Stimulated activated CD8-positive, alpha-beta memory T cell treated with anti-CD3 and anti-CD28 coated beads, Interleukin-12 subunit alpha, Interleukin-12 subunit beta, amount 100 ng/mL, for 24 hours (primary cell): ENCODE measurements around the gene ZNF646.

Experiments used
- DNase-seq: peaks from one replicate; pipeline ENCODE4 v3.0.0-alpha.2; 2020; ENCODE audit errors: extremely low read depth

ZNF646 gene

GRCh38 chr16:31063843-31064611 is 10.2 kb upstream of the ZNF646 start:
- DNase-seq = no peak

- DNase-seq = no peak
These were observed 9.2 kb upstream of the ZNF646 start for GRCh38 chr16:31064882-31065461.

DNA sequence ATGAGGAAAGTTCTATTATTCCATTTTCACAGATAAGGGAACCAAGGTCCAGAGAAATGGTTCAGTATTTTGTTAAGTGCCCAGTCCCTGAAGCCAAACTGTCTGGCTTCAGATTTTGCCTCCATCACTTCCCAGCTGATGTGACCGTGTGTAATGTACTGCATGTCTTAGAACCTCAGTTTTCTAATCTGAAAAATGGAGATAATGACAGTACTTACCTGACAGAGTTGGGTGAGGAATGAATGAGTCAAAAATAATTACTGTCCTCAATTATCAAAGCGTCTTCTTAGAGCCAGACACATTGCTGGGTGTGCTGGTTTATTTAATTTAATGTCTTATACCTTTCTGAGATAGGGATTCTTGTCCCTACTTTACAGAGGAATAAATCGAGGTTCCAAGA is 6.9 kb upstream of the ZNF646 start:
- no peak for DNase-seq

- no peak for DNase-seq
These were observed 2.4 kb upstream of the ZNF646 start for GRCh38 chr16:31071861-31072260.

GRCh38 chr16:31072540-31073141 is 1.6 kb upstream of the ZNF646 start:
- DNase-seq = no peak

DNA sequence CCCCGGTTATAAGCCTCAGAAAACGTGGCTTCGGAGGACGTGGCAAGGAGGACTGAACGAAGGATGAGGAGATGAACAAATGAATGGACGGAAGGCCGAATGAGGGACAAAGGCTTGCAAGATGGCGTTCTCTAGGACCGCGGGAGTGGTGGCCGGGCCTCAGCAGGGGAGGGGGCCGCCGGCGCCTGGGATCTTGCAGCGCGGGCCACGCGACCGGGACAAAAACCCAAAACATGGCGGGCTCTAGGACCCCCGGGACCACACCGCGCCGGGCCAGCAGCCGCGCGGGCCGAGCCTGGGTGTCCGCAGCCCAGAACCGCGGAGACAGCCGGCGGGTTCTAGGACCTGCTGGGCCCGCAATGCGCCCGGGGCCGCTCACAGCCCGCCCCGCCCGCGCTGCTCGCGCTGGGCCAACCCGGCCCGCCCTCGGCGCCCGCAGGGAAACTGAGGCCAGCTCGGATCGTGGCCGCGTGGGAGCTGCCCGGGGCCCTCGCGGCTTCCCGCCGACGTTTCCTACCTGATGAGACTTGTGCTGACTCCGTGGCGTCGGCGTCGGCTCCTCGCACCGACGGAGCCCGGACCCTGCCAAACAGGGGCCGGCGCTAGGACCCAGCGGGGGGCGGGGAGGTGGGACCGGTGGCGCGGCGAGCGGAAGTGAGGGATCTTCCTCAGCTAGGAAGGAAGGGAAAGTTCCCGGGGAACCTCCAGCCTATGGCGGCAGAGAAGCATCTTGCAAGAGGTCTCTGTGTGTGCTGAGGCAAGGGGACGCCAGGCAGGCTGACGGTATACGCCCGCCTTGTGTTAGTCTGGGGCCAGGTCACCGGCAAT is 866 bp upstream of the ZNF646 start:
- DNase-seq = peak; percentile 81

GRCh38 chr16:31074814-31075183 is 577 bp downstream of the ZNF646 start:
- DNase-seq = no peak

DNA sequence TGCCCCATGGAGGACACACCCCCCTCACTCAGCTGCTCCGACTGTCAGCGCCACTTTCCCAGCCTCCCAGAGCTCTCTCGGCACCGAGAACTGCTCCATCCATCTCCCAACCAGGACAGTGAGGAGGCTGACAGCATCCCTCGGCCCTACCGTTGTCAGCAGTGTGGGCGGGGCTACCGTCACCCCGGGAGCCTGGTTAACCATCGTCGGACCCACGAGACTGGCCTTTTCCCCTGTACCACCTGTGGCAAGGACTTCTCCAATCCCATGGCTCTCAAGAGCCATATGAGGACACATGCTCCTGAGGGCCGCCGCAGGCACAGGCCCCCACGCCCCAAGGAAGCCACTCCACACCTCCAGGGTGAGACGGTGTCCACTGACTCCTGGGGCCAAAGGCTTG is 2.1 kb downstream of the ZNF646 start:
- DNase-seq = no peak

DNA sequence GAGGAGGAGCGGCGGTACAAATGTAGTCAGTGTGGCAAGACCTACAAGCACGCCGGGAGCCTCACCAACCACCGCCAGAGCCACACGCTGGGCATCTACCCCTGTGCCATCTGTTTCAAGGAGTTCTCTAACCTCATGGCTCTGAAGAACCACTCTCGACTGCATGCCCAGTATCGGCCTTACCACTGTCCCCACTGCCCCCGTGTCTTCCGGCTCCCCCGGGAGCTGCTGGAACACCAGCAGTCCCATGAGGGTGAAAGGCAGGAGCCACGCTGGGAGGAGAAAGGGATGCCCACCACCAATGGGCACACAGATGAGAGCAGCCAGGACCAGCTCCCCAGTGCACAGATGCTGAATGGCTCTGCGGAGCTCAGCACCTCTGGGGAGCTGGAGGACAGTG is 2.8 kb downstream of the ZNF646 start:
- no peak for DNase-seq

GRCh38 chr16:31077592-31078396 is 3.6 kb downstream of the ZNF646 start:
- no peak for DNase-seq

DNA sequence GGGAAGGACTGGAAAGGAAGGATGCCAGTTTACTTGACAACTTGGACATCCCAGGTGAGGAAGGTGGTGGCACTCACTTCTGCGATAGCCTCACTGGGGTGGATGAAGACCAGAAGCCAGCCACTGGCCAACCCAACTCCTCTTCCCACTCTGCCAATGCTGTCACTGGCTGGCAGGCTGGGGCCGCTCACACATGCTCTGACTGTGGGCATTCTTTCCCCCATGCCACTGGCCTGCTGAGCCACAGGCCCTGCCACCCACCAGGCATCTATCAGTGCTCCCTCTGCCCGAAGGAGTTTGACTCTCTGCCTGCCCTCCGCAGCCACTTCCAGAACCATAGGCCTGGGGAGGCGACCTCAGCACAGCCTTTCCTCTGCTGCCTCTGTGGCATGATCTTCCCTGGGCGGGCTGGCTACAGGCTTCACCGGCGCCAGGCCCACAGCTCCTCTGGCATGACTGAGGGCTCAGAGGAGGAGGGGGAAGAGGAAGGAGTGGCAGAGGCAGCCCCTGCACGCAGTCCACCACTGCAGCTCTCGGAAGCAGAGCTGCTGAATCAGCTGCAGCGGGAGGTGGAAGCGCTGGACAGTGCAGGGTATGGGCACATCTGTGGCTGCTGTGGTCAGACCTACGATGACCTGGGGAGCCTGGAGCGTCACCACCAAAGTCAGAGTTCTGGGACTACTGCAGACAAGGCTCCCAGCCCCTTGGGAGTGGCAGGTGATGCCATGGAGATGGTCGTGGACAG is 4.5 kb downstream of the ZNF646 start:
- no peak for DNase-seq

DNA sequence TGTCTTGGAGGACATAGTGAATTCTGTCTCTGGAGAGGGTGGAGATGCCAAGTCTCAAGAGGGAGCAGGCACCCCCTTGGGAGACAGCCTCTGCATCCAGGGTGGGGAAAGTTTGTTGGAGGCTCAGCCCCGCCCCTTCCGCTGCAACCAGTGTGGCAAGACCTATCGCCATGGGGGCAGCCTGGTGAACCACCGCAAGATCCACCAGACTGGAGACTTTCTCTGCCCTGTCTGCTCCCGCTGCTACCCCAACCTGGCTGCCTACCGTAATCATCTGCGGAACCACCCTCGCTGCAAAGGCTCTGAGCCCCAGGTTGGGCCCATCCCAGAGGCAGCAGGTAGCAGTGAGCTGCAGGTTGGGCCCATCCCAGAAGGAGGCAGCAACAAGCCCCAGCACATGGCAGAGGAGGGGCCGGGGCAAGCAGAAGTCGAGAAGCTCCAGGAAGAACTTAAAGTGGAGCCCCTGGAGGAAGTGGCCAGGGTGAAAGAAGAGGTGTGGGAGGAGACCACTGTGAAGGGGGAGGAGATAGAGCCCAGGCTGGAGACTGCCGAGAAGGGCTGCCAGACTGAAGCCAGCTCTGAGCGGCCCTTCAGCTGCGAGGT is 5.2 kb downstream of the ZNF646 start:
- no peak for DNase-seq

GRCh38 chr16:31080035-31080629 is 5.9 kb downstream of the ZNF646 start:
- no peak for DNase-seq

- no peak for DNase-seq
These were observed 6.7 kb downstream of the ZNF646 start for GRCh38 chr16:31080756-31081419.

DNA sequence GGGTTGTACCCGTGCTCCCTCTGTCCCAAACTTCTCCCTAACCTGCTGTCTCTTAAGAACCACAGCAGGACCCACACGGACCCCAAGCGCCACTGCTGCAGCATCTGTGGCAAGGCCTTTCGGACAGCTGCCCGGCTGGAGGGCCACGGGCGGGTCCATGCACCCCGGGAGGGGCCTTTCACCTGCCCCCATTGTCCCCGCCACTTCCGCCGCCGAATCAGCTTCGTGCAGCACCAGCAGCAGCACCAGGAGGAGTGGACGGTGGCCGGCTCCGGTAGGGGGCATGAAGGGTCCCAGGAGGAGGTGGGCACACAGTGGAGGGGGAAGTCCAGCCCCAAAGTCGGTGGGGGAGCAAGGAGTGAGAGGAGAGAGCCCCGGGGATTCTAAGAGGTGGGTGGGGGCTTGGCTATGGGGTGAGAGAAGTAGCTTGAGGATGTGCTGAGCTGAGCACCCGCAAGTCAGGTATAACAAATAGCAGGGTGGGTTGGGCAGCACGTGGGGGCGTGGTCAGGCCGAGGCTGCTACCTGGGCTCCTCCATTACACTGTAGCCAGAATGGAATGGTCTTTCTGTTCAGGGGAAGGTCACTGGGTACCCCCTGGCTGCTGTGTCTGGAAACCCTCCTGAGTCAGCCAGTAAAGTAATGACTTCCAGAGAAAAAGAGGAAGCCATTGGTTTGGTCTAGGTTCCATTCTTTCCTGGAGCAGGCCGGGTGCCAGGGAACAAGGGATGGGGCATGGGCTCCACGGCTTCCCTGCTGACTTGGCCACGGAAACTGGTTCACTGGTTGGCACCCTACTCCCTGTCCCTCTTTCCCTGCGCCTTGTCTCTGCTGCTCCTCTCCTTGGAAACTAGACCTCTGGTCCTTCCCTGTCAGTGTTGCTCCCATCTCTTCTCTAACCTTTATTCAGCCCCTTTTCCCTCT is 7.5 kb downstream of the ZNF646 start:
- DNase-seq = no peak

DNA sequence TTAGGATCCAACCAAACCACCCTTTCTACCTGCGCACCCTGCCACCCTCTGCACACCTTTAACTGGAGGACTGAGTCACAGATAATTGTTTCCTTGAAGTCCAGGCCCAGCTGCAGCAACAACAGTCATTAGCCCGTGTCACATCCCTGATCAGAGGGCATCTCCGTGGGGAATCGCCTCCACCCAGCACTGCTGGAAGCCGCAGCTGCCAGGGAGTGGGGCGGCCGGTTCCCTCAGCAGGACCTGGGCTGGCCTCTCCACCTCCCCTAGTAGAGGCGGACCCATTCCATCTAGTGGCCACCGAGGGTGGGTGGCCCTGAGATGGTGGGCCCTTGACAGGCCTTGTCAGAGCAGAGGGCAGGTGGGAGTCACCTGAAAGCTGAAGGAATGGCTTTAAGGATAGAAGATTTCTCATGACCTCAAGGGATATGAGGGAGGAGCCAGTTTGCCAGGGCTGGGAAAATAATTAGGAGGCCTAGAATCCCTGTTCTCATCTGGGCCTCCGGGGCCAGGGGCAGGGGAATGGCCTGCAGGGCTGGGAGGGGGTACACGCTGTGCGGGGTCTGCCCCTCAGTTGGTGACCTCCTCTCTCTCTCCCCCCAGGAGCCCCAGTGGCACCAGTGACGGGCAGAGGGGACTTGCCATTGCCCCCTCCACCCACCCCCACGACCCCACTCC is 8.3 kb downstream of the ZNF646 start:
- DNase-seq = no peak

DNA sequence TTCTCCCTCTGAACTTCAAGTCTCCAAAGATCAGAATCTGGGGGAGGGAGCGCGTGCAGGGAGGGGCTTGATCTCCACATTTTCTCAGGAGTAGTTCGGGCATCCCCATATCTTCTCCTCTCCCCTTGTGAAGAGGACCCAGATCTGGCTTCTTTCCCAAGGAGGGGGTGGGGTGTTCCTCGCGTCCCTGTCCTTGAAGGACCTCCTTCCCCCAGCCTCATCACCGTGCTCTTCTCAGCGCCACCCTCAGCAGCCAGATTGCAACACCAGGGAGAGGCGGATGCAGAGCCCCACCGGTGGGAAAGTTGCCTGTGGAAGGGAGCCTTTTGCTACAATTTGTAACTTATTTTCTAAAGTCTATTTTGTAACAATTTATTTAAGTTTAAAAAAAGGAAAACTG is 8.9 kb downstream of the ZNF646 start:
- no peak for DNase-seq

- DNase-seq = no peak
These were observed 9.3 kb downstream of the ZNF646 start for GRCh38 chr16:31083556-31083955.
